Vagina (tissue), 2 donors: Measurements from ENCODE around the gene USP49. TPM values are rescaled to one million over a fixed set of nuclear protein-coding genes. Genes with fewer than 3 reads are reported as not detected.

ENCODE experiments used
- DNase-seq, 2 donors: peaks; one replicate each; pipeline ENCODE4 v3.0.0-alpha.2; 2017; ENCODE audit errors: extremely low spot score in 2 of 2
- H3K27ac ChIP-seq: fragments of 200-600 bp; sonication (generic); one replicate; pipeline ENCODE4 v1.5.1; 2019
- H3K27me3 ChIP-seq: fragments of 200-600 bp; sonication (generic); one replicate; pipeline ENCODE4 v1.5.1; 2019
- H3K36me3 ChIP-seq, 2 donors: fragments of 200-600 bp; sonication (generic); one replicate each; pipeline ENCODE4 v1.5.1; 2017 to 2019
- H3K4me1 ChIP-seq: fragments of 200-600 bp; sonication (generic); one replicate; pipeline ENCODE4 v1.5.1; 2019
- H3K4me3 ChIP-seq, 2 donors: fragments of 200-600 bp; sonication (generic); 1 replicate in 1 of 2; 2 replicates in 1 of 2; pipeline ENCODE4 v1.5.1; 2016 to 2019
- H3K9me3 ChIP-seq: fragments of 200-600 bp; sonication (generic); one replicate; pipeline ENCODE4 v1.5.1; 2019
- CTCF ChIP-seq, 3 experiments: fragments of 450-650 bp in 2 of 3; fragments of 200-600 bp in 1 of 3; sonication (generic) in 1 of 3; IDR thresholded peaks; one replicate each; pipeline ENCODE4 v1.5.1; 2017 to 2019; ENCODE audit warnings: antibody characterized with exemption in 3 of 3, mild to moderate bottlenecking in 2 of 3, moderate library complexity in 2 of 3
- POLR2A ChIP-seq, 2 donors: fragments of 450-650 bp; IDR thresholded peaks; one replicate each; pipeline ENCODE4 v1.6.1; 2017; ENCODE audit warnings: antibody characterized with exemption in 2 of 2, mild to moderate bottlenecking in 2 of 2, moderate library complexity in 2 of 2
- POLR2AphosphoS5 ChIP-seq, 2 donors: sonication (generic); formaldehyde crosslinking; IDR thresholded peaks; one replicate each; pipeline ENCODE4 v1.9.0; 2017; ENCODE audit warnings: antibody characterized with exemption in 2 of 2, mild to moderate bottlenecking in 2 of 2, low read depth in 1 of 2; ENCODE audit not compliant: insufficient read depth in 1 of 2
- intact Hi-C: fragments of 100-400 bp; cut with DNase I; formaldehyde crosslinking; loops from one replicate; pipeline ENCODE4 v1.15.1; 2023
- total RNA-seq: library from RNA; depleted of rRNA; stranded (reverse); fragments of >200 nt; gene quantifications from one replicate; pipeline ENCODE4 v1.2.3, GENCODE V29; 2016

USP49 gene
- total RNA-seq, 1 donor from 2014 or later, result 9.1 TPM

- Histone ChIP-seq H3K4me1 (no peaks in the 10 kb centered on the region), H3K4me3 (no peak overlapping the region), H3K36me3 (no peaks in the 10 kb centered on the region), H3K9me3 (no peaks in the 10 kb centered on the region), H3K27ac (no peak overlapping the region), H3K27me3 (no peaks in the 10 kb centered on the region)
- DNase-seq, result no peak
- no peak for TF ChIP-seq CTCF (IDR thresholded peaks at IDR 0.05)
- no peak for TF ChIP-seq POLR2AphosphoS5 (IDR thresholded peaks at IDR 0.05; ENCODE audit: insufficient read depth in 1 of 2, low read depth in 1 of 2)
- TF ChIP-seq POLR2A (IDR thresholded peaks at IDR 0.05), result no peak
- intact Hi-C loops, result no loop called here
Observed at GRCh38 chr6:41885930-41886329, 9.2 kb downstream of the USP49 start.

GRCh38 chr6:41884957-41885356 lies 10.2 kb downstream of the USP49 start:
- TF ChIP-seq POLR2A (IDR thresholded peaks at IDR 0.05), result no peak
- no peak for TF ChIP-seq CTCF (IDR thresholded peaks at IDR 0.05)
- TF ChIP-seq POLR2AphosphoS5 (IDR thresholded peaks at IDR 0.05; ENCODE audit: insufficient read depth in 1 of 2, low read depth in 1 of 2), result no peak
- no peak overlapping the region for H3K27ac ChIP-seq
- intact Hi-C loops, result no loop called here

GRCh38 chr6:41881506-41881905 lies 13.7 kb downstream of the USP49 start:
- no peak overlapping the region for H3K4me3 ChIP-seq
- no peak for TF ChIP-seq POLR2AphosphoS5 (IDR thresholded peaks at IDR 0.05; ENCODE audit: insufficient read depth in 1 of 2, low read depth in 1 of 2)
- no peaks in the 10 kb centered on the region for H3K36me3 ChIP-seq
- intact Hi-C loops, result no loop called here
- H3K9me3 ChIP-seq, result no peaks in the 10 kb centered on the region
- no peaks in the 10 kb centered on the region for H3K27me3 ChIP-seq
- H3K4me1 ChIP-seq, result no peaks in the 10 kb centered on the region
- no peak overlapping the region for H3K27ac ChIP-seq
- no peak for DNase-seq

More at GRCh38 chr6:41884957-41885356, 10.2 kb downstream of the USP49 start:
- Histone ChIP-seq H3K4me3 (no peak overlapping the region), H3K4me1 (no peaks in the 10 kb centered on the region), H3K36me3 (no peaks in the 10 kb centered on the region), H3K9me3 (no peaks in the 10 kb centered on the region), H3K27me3 (no peaks in the 10 kb centered on the region)
- DNase-seq, result no peak

GRCh38 chr6:41878961-41879405 lies 16.2 kb downstream of the USP49 start:
- H3K36me3 ChIP-seq, result no peaks in the 10 kb centered on the region

GRCh38 chr6:41878246-41878645 lies 16.9 kb downstream of the USP49 start:
- no peaks in the 10 kb centered on the region for H3K36me3 ChIP-seq
- DNase-seq, result no peak
- H3K9me3 ChIP-seq, result no peaks in the 10 kb centered on the region
- no peaks in the 10 kb centered on the region for H3K27me3 ChIP-seq
- no peak overlapping the region for H3K27ac ChIP-seq
- TF ChIP-seq POLR2A (IDR thresholded peaks at IDR 0.05), result no peak
- TF ChIP-seq CTCF (IDR thresholded peaks at IDR 0.05), result no peak
- no peak for TF ChIP-seq POLR2AphosphoS5 (IDR thresholded peaks at IDR 0.05; ENCODE audit: insufficient read depth in 1 of 2, low read depth in 1 of 2)
- no peak overlapping the region for H3K4me3 ChIP-seq
- H3K4me1 ChIP-seq, result no peaks in the 10 kb centered on the region
- intact Hi-C loops, result no loop called here

More at GRCh38 chr6:41878961-41879405, 16.2 kb downstream of the USP49 start:
- H3K9me3 ChIP-seq, result no peaks in the 10 kb centered on the region
- no peaks in the 10 kb centered on the region for H3K4me1 ChIP-seq
- H3K27ac ChIP-seq, result no peak overlapping the region
- no peaks in the 10 kb centered on the region for H3K27me3 ChIP-seq
- no peak overlapping the region for H3K4me3 ChIP-seq
- TF ChIP-seq POLR2A (IDR thresholded peaks at IDR 0.05), result no peak
- TF ChIP-seq CTCF (IDR thresholded peaks at IDR 0.05), result no peak
- TF ChIP-seq POLR2AphosphoS5 (IDR thresholded peaks at IDR 0.05; ENCODE audit: insufficient read depth in 1 of 2, low read depth in 1 of 2), result no peak
- DNase-seq, result no peak
- intact Hi-C loops, result no loop called here
